NCI-H1417 (cell line): Measurements from ENCODE around the gene TRMO.

ENCODE experiments used
- DNase-seq, 3 experiments: peaks; one replicate each; lab custom pipeline; 2025; lab: John Stamatoyannopoulos, UW

TRMO gene

DNA sequence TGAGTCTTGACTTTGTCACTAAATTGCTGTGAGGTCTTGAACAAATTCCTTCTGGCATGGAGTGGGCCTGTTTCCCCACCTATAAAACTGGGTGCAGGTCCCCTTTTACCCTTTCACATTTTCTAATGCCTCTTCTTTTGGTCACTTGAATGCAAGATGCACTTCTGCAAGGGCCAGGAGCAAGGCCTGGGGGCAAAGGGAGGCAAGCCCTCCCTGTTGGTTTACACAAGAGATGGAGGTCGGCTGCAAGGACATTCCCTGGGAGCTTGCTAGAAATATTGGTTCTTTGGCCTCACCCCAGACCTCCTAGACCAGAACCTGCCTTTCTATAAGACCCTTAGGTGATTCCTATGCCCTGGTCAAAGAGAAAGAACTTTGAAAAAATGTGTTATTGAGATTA is 63.5 kb downstream of the TRMO start:
- DNase-seq = no peak

DNA sequence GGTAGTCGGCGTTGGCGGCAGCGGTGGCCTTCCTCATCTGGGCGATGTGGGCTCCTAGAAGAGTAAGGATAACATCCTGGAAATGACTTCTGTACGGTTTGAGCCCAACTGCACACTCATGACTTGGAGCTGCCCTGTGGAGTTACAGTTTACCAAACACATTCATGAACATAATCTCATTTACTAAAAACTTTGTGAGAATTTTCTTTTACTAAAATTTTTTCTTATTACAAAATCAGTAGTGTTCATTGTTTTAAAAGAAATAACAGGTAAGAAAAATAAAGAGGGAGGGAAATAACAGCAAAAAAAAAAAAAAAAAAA is 63.9 kb downstream of the TRMO start:
- DNase-seq = no peak

DNA sequence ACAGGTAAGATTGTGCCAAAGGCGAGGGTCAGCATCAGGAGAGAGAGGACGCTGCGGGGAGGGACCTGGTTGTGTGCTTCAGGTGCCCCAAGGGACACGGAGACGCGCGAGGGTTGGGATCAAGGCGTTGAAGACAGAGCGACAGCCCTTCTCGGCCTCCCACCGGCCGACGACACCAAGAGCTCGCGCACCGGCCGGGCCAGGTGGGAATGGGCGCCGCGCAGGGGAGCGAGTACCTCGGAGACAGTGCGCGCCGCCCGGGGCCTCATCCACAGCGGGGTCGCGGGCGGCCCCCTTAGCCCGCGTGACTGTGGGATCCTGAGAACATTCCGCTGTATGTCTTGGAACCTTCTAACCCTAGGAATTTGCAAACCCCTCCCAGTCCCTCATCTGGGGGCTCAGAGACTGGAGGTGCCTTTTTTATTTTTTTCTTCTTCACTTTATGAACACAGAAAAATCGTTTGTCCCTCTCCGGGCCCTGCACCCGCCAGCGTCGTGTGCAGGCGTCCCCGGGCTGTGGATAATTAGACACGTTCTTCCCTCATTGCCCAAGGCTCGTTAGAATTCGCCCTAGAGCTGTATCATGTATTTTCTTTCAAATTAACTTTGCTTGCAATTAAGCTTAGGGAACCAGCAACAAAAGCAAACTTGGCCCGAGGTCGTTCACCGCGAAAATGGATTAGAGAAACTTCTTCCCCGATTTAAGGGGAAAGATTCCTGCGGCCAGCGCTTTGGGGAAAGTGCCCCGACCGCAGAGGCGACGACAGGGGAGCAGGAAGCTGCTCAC is 64.5 kb downstream of the TRMO start:
- DNase-seq = no peak

DNA sequence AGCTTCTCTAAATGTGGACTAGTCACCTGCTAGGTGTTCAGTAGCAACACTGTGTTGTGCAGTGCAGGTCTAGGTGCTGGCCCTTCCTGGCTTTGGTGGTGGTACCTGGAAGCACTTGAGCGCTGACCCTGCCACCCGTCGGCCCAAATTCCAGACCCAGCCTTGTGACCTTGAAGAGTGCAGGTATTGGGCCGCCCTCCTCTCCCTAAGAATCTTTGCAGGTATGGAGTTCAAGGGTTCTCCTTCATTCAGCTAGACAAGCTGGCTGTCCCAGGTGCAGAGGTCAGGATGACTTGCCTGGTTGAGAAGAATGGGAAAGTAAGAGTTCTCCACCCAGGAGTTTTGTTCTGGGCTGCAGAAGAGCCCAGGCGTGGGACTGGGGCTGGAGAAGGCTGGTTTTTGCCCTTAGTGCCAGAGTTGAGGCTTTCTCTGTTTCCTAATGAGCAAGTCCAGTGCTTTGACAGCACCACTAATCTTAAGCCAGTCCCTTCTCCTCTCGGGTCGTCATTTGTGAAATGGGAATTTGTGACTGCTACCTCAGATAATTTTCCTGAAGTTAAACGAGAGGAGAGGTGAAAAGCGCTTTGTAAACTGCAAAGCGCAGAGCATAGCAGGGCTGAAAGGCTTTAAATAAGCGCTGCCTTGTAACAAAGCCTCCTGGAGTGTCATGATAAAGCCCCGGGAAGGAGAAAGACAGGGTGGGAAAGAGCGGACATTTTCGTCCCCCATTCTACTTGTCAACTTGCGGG is 65.3 kb downstream of the TRMO start:
- DNase-seq = no peak

DNA sequence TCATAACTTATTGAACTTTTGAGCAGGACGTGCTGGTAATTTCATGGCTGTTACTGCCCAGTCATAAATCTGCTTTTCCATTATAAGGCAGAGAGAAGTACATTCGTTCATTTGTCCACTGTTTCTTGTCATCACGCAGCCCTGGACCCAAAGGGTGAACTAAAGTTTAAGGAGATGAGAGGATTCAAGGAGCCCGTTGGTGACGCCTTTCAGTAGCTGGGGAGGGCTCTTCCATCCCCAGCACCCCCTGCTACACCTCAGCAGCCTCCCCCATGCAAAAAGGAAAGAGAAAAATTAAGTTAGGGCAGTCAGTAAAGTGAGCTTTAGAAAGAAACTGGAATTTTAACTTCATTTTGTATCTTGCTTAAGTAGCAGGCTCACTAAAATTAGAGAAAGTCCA is 66.4 kb downstream of the TRMO start:
- DNase-seq = no peak

DNA sequence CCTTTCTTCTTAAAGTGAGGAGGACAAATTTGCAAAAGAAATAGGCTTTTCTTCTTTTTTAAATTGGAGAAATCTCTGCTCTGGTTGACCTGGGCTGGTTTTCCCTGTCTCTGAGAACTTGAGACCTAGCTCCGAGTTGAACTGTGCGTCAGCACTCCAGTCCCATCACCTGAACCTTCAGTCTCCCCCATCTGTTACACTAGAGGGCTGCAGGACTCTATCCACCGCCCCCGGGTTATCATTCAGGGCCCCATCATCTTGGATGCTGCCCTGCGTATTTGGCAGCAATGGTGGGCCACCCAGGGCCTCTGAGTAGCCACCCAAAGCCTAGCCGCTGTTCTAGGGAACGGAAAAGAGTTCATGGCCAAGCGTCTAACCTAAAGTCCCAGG is 66.8 kb downstream of the TRMO start:
- no peak for DNase-seq

DNA sequence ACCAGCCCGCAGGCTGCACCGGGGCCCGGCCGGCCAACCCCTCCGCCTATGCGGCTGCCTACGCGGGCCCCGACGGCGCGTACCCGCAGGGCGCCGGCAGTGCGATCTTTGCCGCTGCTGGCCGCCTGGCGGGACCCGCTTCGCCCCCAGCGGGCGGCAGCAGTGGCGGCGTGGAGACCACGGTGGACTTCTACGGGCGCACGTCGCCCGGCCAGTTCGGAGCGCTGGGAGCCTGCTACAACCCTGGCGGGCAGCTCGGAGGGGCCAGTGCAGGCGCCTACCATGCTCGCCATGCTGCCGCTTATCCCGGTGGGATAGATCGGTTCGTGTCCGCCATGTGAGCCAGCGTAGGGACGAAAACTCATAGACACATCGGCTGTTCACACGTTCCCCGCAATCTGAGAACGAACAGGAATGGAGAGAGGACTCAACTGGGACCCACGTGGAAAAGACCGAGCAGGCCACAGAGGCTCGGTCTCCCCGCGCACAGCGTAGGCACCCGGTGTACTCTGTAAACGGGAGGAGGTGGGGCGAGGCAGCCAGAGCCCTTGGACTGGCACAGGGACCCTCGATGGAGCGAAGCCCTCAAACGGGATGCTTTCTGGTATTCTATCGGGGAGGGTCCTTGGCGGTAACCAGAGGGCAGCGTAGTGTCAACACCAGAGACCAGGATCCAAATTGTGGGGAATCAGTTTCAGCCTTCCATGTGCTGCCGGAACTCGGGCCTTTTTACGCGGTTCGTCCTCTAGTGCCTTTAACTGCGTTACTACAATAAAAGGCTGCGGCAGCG is 67.4 kb downstream of the TRMO start:
- DNase-seq = no peak
